SU-DHL-6 (cell line): ENCODE data around the gene POLRMT.

Experiments
- H2AFZ ChIP-seq: fragments of 200-600 bp; sonication (generic); 2 replicates; pipeline ENCODE4 v1.6.1; 2014; ENCODE audit warnings: low read depth, mild to moderate bottlenecking, moderate library complexity, mixed read lengths, antibody characterized with exemption, low read length; ENCODE audit not compliant: severe bottlenecking
- H3F3A ChIP-seq: fragments of 200-600 bp; shearing (Covaris generic); 2 replicates; pipeline ENCODE4 v1.6.0; 2016; ENCODE audit warnings: antibody characterized with exemption, mild to moderate bottlenecking; ENCODE audit not compliant: insufficient read depth
- H3K27ac ChIP-seq: fragments of 200-600 bp; sonication (generic); 2 replicates; pipeline ENCODE4 v1.5.1; 2016; ENCODE audit warnings: low read depth, mild to moderate bottlenecking, low read length, moderate library complexity, mixed read lengths
- H3K27me3 ChIP-seq: fragments of 200-600 bp; sonication (generic), shearing (Covaris generic); 2 replicates; pipeline ENCODE4 v1.6.0; 2014; ENCODE audit warnings: mild to moderate bottlenecking, low read length
- H3K36me3 ChIP-seq: fragments of 200-600 bp; sonication (generic); 2 replicates; pipeline ENCODE4 v1.6.1; 2014; ENCODE audit warnings: mild to moderate bottlenecking, low read length, mixed read lengths
- H3K4me2 ChIP-seq: fragments of 300-600, 200-600 bp; shearing (Covaris generic), sonication (generic); 2 replicates; pipeline ENCODE4 v1.6.0; 2014; ENCODE audit warnings: low read length, low read depth, mild to moderate bottlenecking; ENCODE audit not compliant: poor library complexity, severe bottlenecking
- H3K4me3 ChIP-seq: fragments of 200-600 bp; sonication (generic); 2 replicates; pipeline ENCODE4 v1.5.1; 2014; ENCODE audit warnings: antibody characterized with exemption, low read length, mild to moderate bottlenecking, mixed read lengths; ENCODE audit not compliant: insufficient read depth, poor library complexity, severe bottlenecking
- H3K79me2 ChIP-seq: fragments of 200-600 bp; sonication (generic); 2 replicates; pipeline ENCODE4 v1.6.1; 2014; ENCODE audit warnings: mild to moderate bottlenecking, low read length, moderate library complexity; ENCODE audit not compliant: insufficient read depth
- H3K9ac ChIP-seq: fragments of 200-600 bp; sonication (generic); 2 replicates; pipeline ENCODE4 v1.7.0; 2014; ENCODE audit warnings: mild to moderate bottlenecking, low read length
- H3K9me2 ChIP-seq: fragments of 200-600 bp; sonication (generic); replicated peaks from 2 replicates; pipeline ENCODE4 v1.6.1; 2014; ENCODE audit warnings: low read length; ENCODE audit not compliant: insufficient read depth
- H3K9me3 ChIP-seq: fragments of 200-600 bp; sonication (generic); 2 replicates; pipeline ENCODE4 v1.6.1; 2014; ENCODE audit warnings: low read length, mixed read lengths; ENCODE audit not compliant: insufficient read depth
- H4K20me1 ChIP-seq: fragments of 200-600 bp; sonication (generic); 2 replicates; pipeline ENCODE4 v1.6.1; 2014; ENCODE audit warnings: low read depth, mild to moderate bottlenecking, antibody characterized with exemption, low read length, moderate library complexity, mixed read lengths
- CTCF ChIP-seq: fragments of 200-600 bp; sonication (generic); IDR thresholded peaks from one replicate; pipeline ENCODE4 v1.5.1; 2017; ENCODE audit warnings: antibody characterized with exemption, mild to moderate bottlenecking, low read length, moderate library complexity; ENCODE audit not compliant: insufficient read depth, poor library complexity, severe bottlenecking
- EZH2phosphoT487 ChIP-seq: fragments of 200-600 bp; sonication (generic), shearing (Covaris generic); conservative IDR thresholded peaks from 2 replicates; pipeline ENCODE4 v1.6.1; 2018; ENCODE audit warnings: mild to moderate bottlenecking, antibody characterized with exemption, low read length, moderate library complexity, mixed read lengths

The POLRMT gene

GRCh38 chr19:644789-645188 is 11.5 kb upstream of the POLRMT start:
- Histone ChIP-seq H2AFZ (no peak overlapping the region), H3K4me3 (no peak overlapping the region), H4K20me1 (no peaks in the 10 kb centered on the region), H3K4me2 (no peak overlapping the region), H3K9me3 (no peaks in the 10 kb centered on the region), H3K27ac (no peak overlapping the region), H3K27me3 (no peaks in the 10 kb centered on the region), H3K9ac (no peak overlapping the region), H3F3A (no peaks in the 10 kb centered on the region), H3K9me2 (no peaks in the 10 kb centered on the region), H3K36me3 (no peaks in the 10 kb centered on the region), H3K79me2 (no peaks in the 10 kb centered on the region)
- TF ChIP-seq CTCF (no peak), EZH2phosphoT487 (no peak)

GRCh38 chr19:644363-644762 is 11.0 kb upstream of the POLRMT start:
- no peak overlapping the region for H3K27ac ChIP-seq
- no peak overlapping the region for H3K9ac ChIP-seq
- H3K4me3 ChIP-seq, result no peak overlapping the region
- H3K9me3 ChIP-seq, result no peaks in the 10 kb centered on the region
- H4K20me1 ChIP-seq, result no peaks in the 10 kb centered on the region
- no peak overlapping the region for H3K4me2 ChIP-seq
- no peaks in the 10 kb centered on the region for H3K9me2 ChIP-seq
- no peak for TF ChIP-seq CTCF
- TF ChIP-seq EZH2phosphoT487, result no peak
- H2AFZ ChIP-seq, result no peak overlapping the region
- H3F3A ChIP-seq, result no peaks in the 10 kb centered on the region
- no peaks in the 10 kb centered on the region for H3K79me2 ChIP-seq
- no peaks in the 10 kb centered on the region for H3K27me3 ChIP-seq
- no peaks in the 10 kb centered on the region for H3K36me3 ChIP-seq

DNA sequence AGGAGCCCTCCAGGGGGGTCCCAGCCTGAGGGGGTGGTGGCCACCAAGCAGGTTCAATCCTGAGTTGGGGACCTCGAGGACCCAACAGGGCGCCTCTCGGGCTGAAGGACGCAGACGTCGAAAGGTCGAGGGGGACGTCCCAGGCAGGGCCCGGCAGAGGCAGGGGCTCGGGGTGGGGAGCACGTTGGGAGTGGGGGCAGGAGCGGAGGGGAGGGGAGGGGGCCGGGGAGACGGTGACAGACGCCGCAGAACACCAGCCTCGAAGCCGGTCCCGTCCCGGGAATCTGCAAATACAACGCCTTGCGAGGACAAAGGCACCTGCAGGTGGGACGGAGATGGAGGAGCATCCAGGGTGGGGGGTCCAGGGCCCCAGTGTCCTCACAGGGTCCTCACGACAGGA is 10.4 kb upstream of the POLRMT start:
- H3K36me3 ChIP-seq, result no peaks in the 10 kb centered on the region
- no peaks in the 10 kb centered on the region for H3F3A ChIP-seq
- no peaks in the 10 kb centered on the region for H3K27me3 ChIP-seq
- H3K9me3 ChIP-seq, result no peaks in the 10 kb centered on the region
- no peak overlapping the region for H3K4me2 ChIP-seq
- H3K27ac ChIP-seq, result no peak overlapping the region
- no peaks in the 10 kb centered on the region for H3K79me2 ChIP-seq
- no peaks in the 10 kb centered on the region for H3K9me2 ChIP-seq
- H2AFZ ChIP-seq, result no peak overlapping the region
- TF ChIP-seq EZH2phosphoT487 (no peak), CTCF (no peak)
- H3K4me3 ChIP-seq, result no peak overlapping the region
- H4K20me1 ChIP-seq, result no peaks in the 10 kb centered on the region
- H3K9ac ChIP-seq, result no peak overlapping the region
